Bronchial epithelial cell (primary cell): Measurements from ENCODE around the gene PLEKHM3. TPM values are rescaled to one million over a fixed set of nuclear protein-coding genes. Genes with fewer than 3 reads are reported as not detected.

ENCODE experiments used
- DNase-seq: peaks from one replicate; pipeline ENCODE4 v3.0.0-alpha.2; 2010; ENCODE audit warnings: low read depth
- FAIRE-seq: peaks from 2 replicates; lab custom pipeline; 2011; peaks lifted over from hg19 to GRCh38; lab: Jason Lieb, UNC
- H3K27me3 ChIP-seq: 2 replicates; pipeline ENCODE4 v1.5.1; 2011; ENCODE audit warnings: low read length; ENCODE audit not compliant: control insufficient read depth, insufficient read depth
- H3K36me3 ChIP-seq: 2 replicates; pipeline ENCODE4 v1.5.1; 2011; ENCODE audit warnings: low read length; ENCODE audit not compliant: control insufficient read depth, insufficient read depth
- H3K4me3 ChIP-seq: 2 replicates; pipeline ENCODE4 v1.5.1; 2011; ENCODE audit warnings: mild to moderate bottlenecking, low read depth, low read length, control low read depth
- CTCF ChIP-seq: IDR thresholded peaks from 2 replicates; pipeline ENCODE4 v1.5.1; 2011; ENCODE audit warnings: mild to moderate bottlenecking, moderate library complexity, low read length, control low read depth, inconsistent platforms; ENCODE audit not compliant: insufficient read depth, severe bottlenecking
- total RNA-seq: library from RNA; depleted of rRNA; stranded (reverse); fragments of >200 nt; gene quantifications from 2 replicates; pipeline ENCODE4 v1.2.1, GENCODE V29; 2014

PLEKHM3 gene
- total RNA-seq, 1 donor from 2014 or later = 9.5 TPM

- FAIRE-seq (no peak), DNase-seq (peak; percentile 59)
These were observed 155.2 kb downstream of the PLEKHM3 start for GRCh38 chr2:207869784-207870778.

GRCh38 chr2:207868855-207869596 is 156.3 kb downstream of the PLEKHM3 start:
- no peak for TF ChIP-seq CTCF
- no peak for FAIRE-seq

More at GRCh38 chr2:207869784-207870778, 155.2 kb downstream of the PLEKHM3 start:
- Histone ChIP-seq H3K36me3 (no peaks in the 10 kb centered on the region), H3K27me3 (no peaks in the 10 kb centered on the region), H3K4me3 (no peak overlapping the region)
- no peak for TF ChIP-seq CTCF

DNA sequence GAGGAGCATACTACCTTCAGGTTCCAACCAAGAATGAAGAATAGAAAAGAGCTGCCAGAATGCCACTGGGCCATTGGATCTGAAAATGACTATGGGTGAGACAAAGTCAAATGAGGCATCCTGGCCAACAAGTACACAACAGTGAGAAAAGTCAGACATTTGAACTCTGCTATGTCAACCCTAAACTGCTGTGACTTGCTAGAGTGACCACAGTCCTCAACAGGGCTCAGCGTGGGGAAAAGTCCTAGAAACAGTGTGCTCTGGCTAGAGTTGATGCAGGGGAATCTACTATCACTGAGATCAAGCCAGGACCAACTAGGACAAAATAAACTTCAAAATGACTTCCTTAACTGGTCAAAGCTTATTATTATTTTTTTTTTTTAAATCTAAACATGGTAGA is 157.4 kb downstream of the PLEKHM3 start:
- FAIRE-seq = no peak
- no peaks in the 10 kb centered on the region for H3K27me3 ChIP-seq
- no peak for TF ChIP-seq CTCF
- H3K36me3 ChIP-seq = no peaks in the 10 kb centered on the region
- no peak for DNase-seq
- H3K4me3 ChIP-seq = no peak overlapping the region

More at GRCh38 chr2:207868855-207869596, 156.3 kb downstream of the PLEKHM3 start:
- no peak for DNase-seq
- Histone ChIP-seq H3K36me3 (no peaks in the 10 kb centered on the region), H3K4me3 (no peak overlapping the region), H3K27me3 (no peaks in the 10 kb centered on the region)

- TF ChIP-seq CTCF = no peak
- DNase-seq (no peak), FAIRE-seq (no peak)
- Histone ChIP-seq H3K4me3 (no peak overlapping the region), H3K27me3 (no peaks in the 10 kb centered on the region), H3K36me3 (no peaks in the 10 kb centered on the region)
These were observed 158.3 kb downstream of the PLEKHM3 start for GRCh38 chr2:207867056-207867455.

DNA sequence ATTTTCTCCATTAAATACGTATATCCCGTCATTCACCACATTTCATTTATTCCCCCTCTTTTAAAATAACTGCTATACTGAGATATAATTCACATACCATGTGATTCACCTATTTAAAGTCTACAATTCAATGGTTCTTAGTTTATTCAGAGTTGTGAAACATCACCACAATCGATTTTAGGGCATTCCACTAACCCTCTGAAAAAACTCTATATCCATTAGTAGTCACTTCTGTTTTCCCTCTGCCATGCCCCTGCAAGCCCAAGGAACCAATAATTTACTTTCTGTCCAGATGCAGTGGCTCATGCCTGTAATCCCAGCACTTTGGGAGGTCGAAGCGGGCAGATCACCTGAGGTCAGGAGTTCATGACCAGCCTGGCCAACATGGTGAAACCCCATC is 160.1 kb downstream of the PLEKHM3 start:
- FAIRE-seq = no peak

More for the DNA sequence above, 160.1 kb downstream of the PLEKHM3 start:
- Histone ChIP-seq H3K27me3 (no peaks in the 10 kb centered on the region), H3K4me3 (no peak overlapping the region), H3K36me3 (no peaks in the 10 kb centered on the region)
- DNase-seq = no peak
- TF ChIP-seq CTCF = no peak
